GM12892 (cell line): ENCODE results near the gene CTAGE9.
"Not testable (repeated sequence)": the region's sequence is repeated elsewhere in the genome, so short reads cannot be mapped to it uniquely, and the experiment has no call there.

ENCODE experiments used
- DNase-seq: peaks from one replicate; pipeline ENCODE4 v3.0.0; 2011; ENCODE audit not compliant: insufficient read length
- FAIRE-seq: peaks from 2 replicates; lab custom pipeline; 2011; peaks lifted over from hg19 to GRCh38; lab: Jason Lieb, UNC
- POLR2A ChIP-seq: IDR thresholded peaks from 2 replicates; pipeline ENCODE4 v1.6.1; 2011; ENCODE audit warnings: low read depth, low read length, control low read depth
- POLR2AphosphoS5 ChIP-seq: IDR thresholded peaks from 2 replicates; pipeline ENCODE4 v1.6.1; 2011; ENCODE audit warnings: low read depth, low read length, control low read depth
- TAF1 ChIP-seq: IDR thresholded peaks from 2 replicates; pipeline ENCODE4 v1.6.1; 2011; ENCODE audit warnings: low read depth, mild to moderate bottlenecking, control low read depth, low read length, borderline replicate concordance

Gene CTAGE9

DNA sequence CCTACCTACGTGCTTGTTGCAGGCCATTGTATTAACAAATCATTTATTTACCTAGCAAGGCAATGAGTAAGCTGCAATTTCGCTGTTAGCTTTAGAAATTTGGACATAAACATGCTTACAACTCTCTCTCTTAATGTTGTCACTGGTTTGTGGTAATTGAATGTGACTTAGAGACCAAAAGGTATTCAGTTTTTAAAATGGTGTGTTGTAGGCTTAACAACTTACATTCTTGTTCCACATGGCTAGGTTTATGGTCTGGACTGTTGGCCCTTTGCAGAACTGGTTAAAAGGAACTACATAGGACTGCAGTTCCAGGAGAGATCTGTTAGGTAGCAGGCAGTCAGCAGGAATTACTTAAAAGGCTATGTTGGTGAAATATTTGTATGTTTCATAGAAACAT, 10.3 kb upstream of the CTAGE9 start:
- no peak for TF ChIP-seq TAF1
- no peak for TF ChIP-seq POLR2AphosphoS5
- TF ChIP-seq POLR2A: no peak
- FAIRE-seq: no peak
- DNase-seq: no peak

DNA sequence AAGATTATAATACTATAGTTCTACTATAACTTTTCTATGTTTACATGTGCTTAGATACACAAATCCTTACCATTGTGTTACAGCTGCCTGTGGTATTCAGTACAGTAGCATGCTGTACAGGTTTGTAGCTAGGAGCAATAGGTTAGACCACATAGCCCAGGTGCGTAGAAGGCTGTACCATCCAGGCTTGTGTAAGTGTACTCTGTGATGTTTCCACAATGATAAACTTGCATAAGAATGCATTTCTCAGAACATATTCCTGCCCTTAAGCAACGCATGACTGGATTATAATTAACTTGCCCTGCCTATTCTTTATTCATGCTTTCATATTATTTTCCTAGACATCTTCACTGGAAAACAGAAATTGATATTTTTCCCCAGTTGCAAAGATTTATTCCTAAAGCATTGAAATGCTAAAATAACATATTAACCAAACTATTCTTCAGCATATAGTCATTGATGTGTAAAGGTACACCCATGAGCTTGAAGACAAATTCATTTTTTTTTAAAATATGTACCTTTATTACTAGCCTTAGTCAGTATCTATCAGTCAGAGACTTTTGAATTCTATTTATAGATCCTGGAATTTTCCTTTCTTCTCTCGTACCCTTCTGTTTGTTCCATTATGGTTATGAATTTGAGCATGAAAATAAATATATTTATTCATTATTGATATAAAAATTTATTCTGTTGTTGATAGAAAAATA, 7.2 kb upstream of the CTAGE9 start:
- no peak for FAIRE-seq
- TF ChIP-seq POLR2A (no peak), TAF1 (no peak), POLR2AphosphoS5 (no peak)
- no peak for DNase-seq

DNA sequence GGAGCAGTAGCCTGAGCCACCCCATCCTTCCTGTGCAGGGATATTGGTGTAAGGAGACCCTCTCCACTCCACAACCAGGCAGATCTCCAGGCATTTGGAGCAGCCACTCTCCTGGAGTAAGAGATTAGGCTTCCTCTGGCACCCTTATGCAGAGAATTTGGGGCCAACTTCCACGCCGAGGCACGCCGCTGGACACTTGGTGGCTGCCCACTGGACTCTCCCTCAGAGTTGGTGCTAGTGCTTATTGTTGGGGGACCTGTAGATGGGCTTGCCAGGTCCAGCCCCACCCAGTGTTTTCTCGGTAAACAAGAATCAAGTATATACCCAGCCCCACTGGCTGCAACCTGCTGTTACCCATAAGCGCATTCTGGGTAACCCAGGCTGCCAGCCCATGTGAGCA, 4.8 kb upstream of the CTAGE9 start:
- not testable (repeated sequence) for FAIRE-seq

DNA sequence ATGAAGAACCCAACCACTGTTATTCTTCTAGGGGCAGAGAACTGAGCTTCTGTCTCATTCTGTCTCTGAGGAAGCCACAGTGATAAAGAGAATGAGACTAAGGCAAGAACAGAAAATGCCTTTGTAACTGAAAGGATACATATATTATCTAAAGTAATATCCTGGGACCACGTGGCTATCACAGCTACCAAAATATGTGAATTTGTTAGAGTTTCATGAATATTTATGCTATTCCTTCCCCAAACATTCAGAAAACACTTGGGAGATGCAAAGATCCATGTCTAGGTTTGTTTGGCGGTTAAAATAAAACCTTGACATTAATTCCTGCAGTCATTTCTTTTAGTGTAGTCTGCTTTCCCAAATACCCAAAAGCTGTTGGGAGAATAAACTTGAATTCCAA, 6.9 kb downstream of the CTAGE9 start:
- FAIRE-seq, DNase-seq: not testable (repeated sequence)

More for the DNA sequence above, 4.8 kb upstream of the CTAGE9 start:
- DNase-seq: not testable (repeated sequence)

DNA sequence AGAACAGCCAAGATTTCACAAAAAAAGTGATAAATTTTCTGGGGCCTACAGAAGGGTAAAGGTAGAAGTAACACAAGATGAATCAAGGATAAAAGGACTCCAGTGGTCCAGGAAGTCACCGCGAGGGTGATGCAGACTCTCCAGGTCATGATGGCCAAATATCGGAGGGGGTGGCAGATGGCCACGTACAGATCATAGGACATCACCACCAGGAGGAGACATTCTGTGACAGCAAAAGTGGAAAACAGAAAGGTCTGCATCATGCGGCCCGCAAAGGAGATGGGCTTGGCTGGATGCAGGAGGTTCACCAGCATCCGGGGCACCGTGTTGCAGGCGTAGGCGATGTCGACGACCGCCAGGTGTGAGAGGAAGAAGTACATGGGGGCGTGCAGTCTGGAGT, 10.0 kb downstream of the CTAGE9 start:
- not testable (repeated sequence) for FAIRE-seq, DNase-seq

DNA sequence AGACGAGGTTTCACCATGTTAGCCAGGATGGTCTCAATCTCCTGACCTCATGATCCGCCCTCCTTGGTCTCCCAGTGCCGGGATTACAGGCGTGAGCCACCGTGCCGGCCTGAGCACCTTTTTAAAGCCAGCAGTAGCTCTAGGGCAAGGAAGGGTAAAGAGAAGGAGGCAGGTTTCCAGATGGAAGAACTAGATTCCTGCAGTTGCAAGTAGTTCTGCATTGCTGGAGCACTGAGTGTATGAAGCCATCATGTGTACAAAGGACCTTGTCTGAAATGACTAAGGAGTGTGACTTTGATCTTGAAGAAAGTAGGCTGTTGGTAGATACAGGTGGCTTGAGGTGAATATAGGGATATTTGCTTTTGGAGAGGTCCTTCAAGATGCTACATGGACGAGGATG, 13.9 kb downstream of the CTAGE9 start:
- TF ChIP-seq POLR2A (no peak), TAF1 (no peak), POLR2AphosphoS5 (no peak)
- DNase-seq (no peak), FAIRE-seq (no peak)

DNA sequence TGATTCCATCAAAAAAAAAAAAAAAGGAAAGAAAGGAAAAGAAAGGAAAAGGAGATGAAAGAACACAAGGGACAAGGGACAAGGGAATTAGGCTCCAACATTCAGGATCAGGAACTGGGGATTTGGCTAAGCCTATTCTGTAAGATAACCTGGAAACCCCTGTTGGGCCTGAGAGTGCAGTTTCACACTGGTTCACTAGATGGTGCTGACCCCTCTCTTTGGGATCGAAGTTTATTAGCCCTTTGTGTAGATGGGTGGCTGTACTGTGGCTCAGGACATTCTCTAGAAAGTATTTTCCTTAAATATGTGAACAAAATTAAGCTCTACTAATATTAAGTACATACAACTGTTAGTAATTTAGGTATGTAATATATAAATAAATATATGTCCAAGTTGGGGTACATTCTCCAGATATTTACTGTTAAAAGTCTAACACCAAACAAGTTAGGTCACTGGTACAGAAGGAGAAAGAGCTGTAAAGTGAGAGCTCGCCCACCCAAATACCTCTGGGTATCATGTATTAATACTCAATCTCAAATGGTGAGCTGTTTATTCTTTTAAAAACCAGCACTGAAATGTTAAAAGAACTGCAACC, 15.9 kb downstream of the CTAGE9 start:
- TF ChIP-seq POLR2A: no peak
- no peak for TF ChIP-seq POLR2AphosphoS5
- no peak for TF ChIP-seq TAF1
- no peak for FAIRE-seq
- DNase-seq: peak; percentile 14

DNA sequence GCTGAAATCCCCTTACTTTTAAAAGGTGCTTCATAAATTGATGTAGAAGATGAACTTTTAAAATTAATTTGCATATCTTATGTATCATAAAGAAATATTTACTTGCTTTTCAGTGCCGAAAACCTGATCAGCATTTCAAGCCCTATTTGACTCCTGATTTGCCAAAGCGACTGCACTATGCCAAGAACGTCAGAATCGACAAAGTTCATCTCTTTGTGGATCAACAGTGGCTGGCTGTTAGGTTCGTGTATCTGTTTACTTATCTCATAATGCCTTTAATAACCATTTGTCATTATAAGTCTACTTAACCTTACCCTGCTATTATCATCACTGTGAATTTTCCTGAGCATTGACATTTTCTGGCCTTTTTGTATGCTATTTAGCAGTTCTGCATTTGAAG, 17.4 kb downstream of the CTAGE9 start:
- TF ChIP-seq POLR2A (no peak), POLR2AphosphoS5 (no peak), TAF1 (no peak)
- DNase-seq (no peak), FAIRE-seq (no peak)

DNA sequence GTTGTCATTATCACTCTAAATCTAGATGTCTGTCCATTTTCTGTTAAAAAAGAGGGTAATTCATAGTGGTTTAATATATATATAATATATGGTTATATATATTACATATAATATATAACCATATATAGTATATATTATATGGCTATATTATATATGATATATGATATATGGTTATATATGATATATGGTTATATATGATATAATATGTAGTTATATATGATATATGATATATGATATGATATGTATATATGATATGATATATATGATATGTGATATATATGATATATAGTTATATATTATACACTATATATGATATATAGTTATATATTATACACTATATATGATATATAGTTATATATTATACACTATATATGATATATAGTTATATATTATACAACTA, 18.2 kb downstream of the CTAGE9 start:
- DNase-seq (no peak), FAIRE-seq (no peak)

DNA sequence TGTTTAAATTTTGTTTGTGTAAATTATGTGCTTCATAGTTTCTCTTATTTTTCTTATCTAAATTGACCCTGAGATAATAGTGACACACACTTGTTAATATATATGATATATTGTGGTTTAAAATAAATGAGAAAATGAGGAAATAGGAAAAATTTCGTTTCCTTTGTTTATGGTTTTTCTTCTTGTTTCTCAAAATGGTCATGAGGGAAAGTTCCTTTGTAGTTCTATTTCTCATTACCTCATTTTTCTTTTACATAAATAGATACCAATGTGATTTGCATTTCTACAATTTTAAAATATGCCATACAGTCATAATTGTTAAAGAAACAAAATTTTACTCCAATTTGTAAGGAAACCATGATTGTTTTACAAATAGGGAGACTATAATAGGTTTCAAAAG, 18.8 kb downstream of the CTAGE9 start:
- DNase-seq: no peak
- FAIRE-seq: no peak
- TF ChIP-seq TAF1 (no peak), POLR2AphosphoS5 (no peak), POLR2A (no peak)

More for the DNA sequence above, 18.2 kb downstream of the CTAGE9 start:
- TF ChIP-seq TAF1: no peak
- TF ChIP-seq POLR2A: no peak
- TF ChIP-seq POLR2AphosphoS5: no peak

DNA sequence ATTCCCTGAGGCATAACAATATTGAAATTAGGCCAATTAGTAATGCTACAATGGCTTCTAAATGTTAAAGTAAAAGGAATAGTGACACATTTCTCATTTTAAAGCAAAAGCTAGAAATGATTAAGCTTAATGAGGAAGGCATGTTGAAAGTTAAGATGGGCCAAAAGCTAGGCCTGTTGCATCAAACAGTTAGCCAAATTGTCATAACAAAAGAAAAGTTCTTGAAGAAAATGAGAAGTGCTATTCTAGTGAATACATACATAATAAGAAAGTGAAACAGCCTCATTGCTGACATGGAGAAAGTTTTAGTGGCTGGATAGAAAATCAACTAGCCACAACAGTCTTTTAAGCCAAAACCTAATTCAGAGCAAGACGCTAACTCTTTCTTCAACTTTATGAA, 22.5 kb downstream of the CTAGE9 start:
- FAIRE-seq (no peak), DNase-seq (no peak)
- TF ChIP-seq POLR2AphosphoS5 (no peak), TAF1 (no peak), POLR2A (no peak)

DNA sequence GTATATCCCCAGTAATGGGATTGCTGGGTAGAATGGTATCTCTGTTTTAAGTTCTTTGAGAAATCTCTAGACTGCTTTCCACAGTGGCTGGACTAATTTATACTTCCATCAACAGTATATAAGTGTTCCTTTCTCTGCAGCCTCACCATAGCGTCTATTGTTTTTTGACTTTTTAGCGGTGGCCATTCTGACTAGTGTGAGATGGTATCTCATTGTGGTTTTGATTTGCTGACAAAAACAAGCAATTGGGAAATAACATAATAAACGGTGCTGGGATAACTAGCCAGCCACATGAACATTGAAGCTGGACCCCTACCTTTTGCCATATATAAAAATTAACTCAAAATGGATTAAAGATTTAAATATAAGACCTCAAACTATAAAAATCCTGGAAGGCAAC, 23.8 kb downstream of the CTAGE9 start:
- no peak for TF ChIP-seq POLR2A
- no peak for TF ChIP-seq POLR2AphosphoS5
- TF ChIP-seq TAF1: no peak
- FAIRE-seq (no peak), DNase-seq (no peak)

DNA sequence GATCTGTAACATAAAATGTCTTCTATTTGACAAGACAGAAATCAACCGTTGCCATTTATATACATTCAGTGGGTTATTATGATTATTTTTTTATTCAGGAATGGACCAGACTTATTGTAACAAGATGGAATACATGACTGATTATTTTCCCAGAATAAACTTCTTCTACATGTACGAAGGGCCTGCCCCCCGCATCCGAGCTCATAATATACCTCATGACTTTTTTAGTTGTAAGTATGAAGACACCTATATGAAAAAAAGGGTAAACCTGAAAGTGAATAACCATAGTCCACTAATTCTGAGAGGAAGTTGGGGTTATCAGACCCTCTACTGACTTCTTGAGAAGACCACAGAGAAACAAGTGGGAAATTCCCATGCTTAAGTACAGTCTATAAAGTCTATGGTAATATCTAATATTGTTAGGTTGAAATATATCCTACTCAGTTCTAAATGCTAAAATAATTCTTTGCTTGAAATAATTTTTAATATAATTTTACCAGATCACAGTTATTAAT, 25.5 kb downstream of the CTAGE9 start:
- TF ChIP-seq TAF1 (no peak), POLR2AphosphoS5 (no peak), POLR2A (no peak)
- no peak for DNase-seq
- no peak for FAIRE-seq
